Measurements from ENCODE around the gene NADK2.
A peak's percentile ranks its signal among the peaks of the same experiment; 100 is the strongest.

The NADK2 gene

GRCh38 chr5:36160617-36161016 lies 81.1 kb downstream of the NADK2 start:
- no peak for DNase-seq

- no peak for DNase-seq
Observed at GRCh38 chr5:36158144-36158543, 83.6 kb downstream of the NADK2 start.

- DNase-seq, result no peak
Observed at GRCh38 chr5:36156619-36157018, 85.1 kb downstream of the NADK2 start.

GRCh38 chr5:36156121-36156601 lies 85.6 kb downstream of the NADK2 start:
- no peak for DNase-seq

- no peak for DNase-seq
Observed at GRCh38 chr5:36155291-36155690, 86.4 kb downstream of the NADK2 start.

GRCh38 chr5:36153726-36154125 lies 88.0 kb downstream of the NADK2 start:
- no peak for DNase-seq

GRCh38 chr5:36153298-36153677 lies 88.4 kb downstream of the NADK2 start:
- no peak for DNase-seq

GRCh38 chr5:36152324-36153297 lies 89.1 kb downstream of the NADK2 start:
- DNase-seq, result no peak

- DNase-seq, result peak; percentile 99
Observed at GRCh38 chr5:36151434-36152323, 90.0 kb downstream of the NADK2 start, which contains the start of the genes LMBRD2 and SKP2. Gene LMBRD2, minus strand, starts transcription at chr5:36151887. Its CDS starts 8,538 bp downstream, at chr5:36143349. Gene SKP2, plus strand, starts transcription at chr5:36152111. Its CDS starts 152 bp downstream, at chr5:36152263.

- DNase-seq, result peak; percentile 61
Observed at GRCh38 chr5:36150676-36151433, 90.9 kb downstream of the NADK2 start.

GRCh38 chr5:36147681-36148080 lies 94.0 kb downstream of the NADK2 start:
- DNase-seq, result no peak

GRCh38 chr5:36146390-36146789 lies 95.3 kb downstream of the NADK2 start:
- DNase-seq, result no peak

- DNase-seq, result no peak
Observed at GRCh38 chr5:36145311-36145710, 96.4 kb downstream of the NADK2 start.
